ENCODE results near the gene RUNX2.

The RUNX2 gene

GRCh38 chr6:45650524-45651135 lies 322.5 kb downstream of the RUNX2 start:
- peak; percentile 85 for DNase-seq (ENCODE audit: low read depth)
- no peak overlapping the region for H3K4me3 ChIP-seq (ENCODE audit: low read length)
- no peak for TF ChIP-seq CTCF (conservative IDR thresholded peaks at IDR 0.05; ENCODE audit: low read length)

GRCh38 chr6:45651301-45651700 lies 323.2 kb downstream of the RUNX2 start:
- no peak for DNase-seq (ENCODE audit: low read depth)
- no peak overlapping the region for H3K4me3 ChIP-seq (ENCODE audit: low read length)
- no peak for TF ChIP-seq CTCF (conservative IDR thresholded peaks at IDR 0.05; ENCODE audit: low read length)

GRCh38 chr6:45652416-45652815 lies 324.3 kb downstream of the RUNX2 start:
- no peak overlapping the region for H3K4me3 ChIP-seq (ENCODE audit: low read length)
- DNase-seq (ENCODE audit: low read depth), result no peak
- no peak for TF ChIP-seq CTCF (conservative IDR thresholded peaks at IDR 0.05; ENCODE audit: low read length)

GRCh38 chr6:45653117-45653883 lies 325.2 kb downstream of the RUNX2 start:
- DNase-seq (ENCODE audit: low read depth), result peak; percentile 48
- H3K4me3 ChIP-seq (ENCODE audit: low read length), result no peak overlapping the region
- no peak for TF ChIP-seq CTCF (conservative IDR thresholded peaks at IDR 0.05; ENCODE audit: low read length)

GRCh38 chr6:45654673-45655072 lies 326.5 kb downstream of the RUNX2 start:
- DNase-seq (ENCODE audit: low read depth), result peak; percentile 25
- no peak for TF ChIP-seq CTCF (conservative IDR thresholded peaks at IDR 0.05; ENCODE audit: low read length)
- H3K4me3 ChIP-seq (ENCODE audit: low read length), result no peak overlapping the region

- peak; percentile 99 for DNase-seq (ENCODE audit: low read depth)
- TF ChIP-seq CTCF (conservative IDR thresholded peaks at IDR 0.05; ENCODE audit: low read length), result no peak; the same call in 1 of the 2 replicates
- H3K4me3 ChIP-seq (ENCODE audit: low read length), result no peak overlapping the region
These were observed 327.8 kb downstream of the RUNX2 start for GRCh38 chr6:45655745-45656476.

All from AG10803 (cell line).